ENCODE data around the gene SLC25A39. TPM values are rescaled to one million over a fixed set of nuclear protein-coding genes. Genes with fewer than 3 reads are reported as not detected.

Gene SLC25A39
- total and polyA plus RNA-seq, 8 donors = 50.7 to 155 (median 68.2) TPM

- ATAC-seq = peak; percentile 86 to 94 (median 92)
- Histone ChIP-seq H3K4me1 (no peaks in the 10 kb centered on the region), H3K27me3 (no peaks in the 10 kb centered on the region), H3K36me3 (no peaks in the 10 kb centered on the region), H3K9me3 (no peaks in the 10 kb centered on the region), H3K4me3 (peak within 1 kb of the TSS; percentile 31 to 67 (median 46)), H3K27ac (no peak within 1 kb of the TSS)
- peak; percentile 48 to 87 (median 64) for TF ChIP-seq CTCF (IDR thresholded peaks at IDR 0.05)
- intact Hi-C loops (cut with DNase I) = no loop called here
- 0 to 1% methylated on average over 24 to 63 of the region's 63 CpGs for WGBS, 2 donors
- DNase-seq = peak in 5 of 6 donors; percentile 32 to 90 (median 68)
- no peak for FAIRE-seq
These were observed 39.1 kb upstream of the SLC25A39 start, which contains the start of gene FAM171A2 for GRCh38 chr17:44363613-44364159. Gene FAM171A2, minus strand, starts transcription at chr17:44363853. Its CDS starts 139 bp downstream, at chr17:44363714.

GRCh38 chr17:44362949-44363612, 38.5 kb upstream of the SLC25A39 start:
- peak in 2 of 6 donors; percentile 35 to 75 for DNase-seq
- TF ChIP-seq CTCF (IDR thresholded peaks at IDR 0.05) = no peak
- no peak for FAIRE-seq
- ATAC-seq = peak; percentile 19 to 46 (median 42)
- Histone ChIP-seq H3K4me3 (peak overlapping the region; percentile 31 to 67 (median 46)), H3K27ac (no peak overlapping the region), H3K36me3 (no peaks in the 10 kb centered on the region), H3K27me3 (no peaks in the 10 kb centered on the region), H3K9me3 (no peaks in the 10 kb centered on the region), H3K4me1 (no peaks in the 10 kb centered on the region)
- intact Hi-C loops (cut with DNase I) = no loop called here
- WGBS, 2 donors = 2 to 3% methylated on average over 37 to 45 of the region's 45 CpGs

- no peak overlapping the region for H3K27ac ChIP-seq
- DNase-seq = peak in 1 of 6 donors; percentile 66
These were observed 37.9 kb upstream of the SLC25A39 start for GRCh38 chr17:44362459-44362948.

GRCh38 chr17:44361292-44362260, 37.0 kb upstream of the SLC25A39 start:
- TF ChIP-seq CTCF (IDR thresholded peaks at IDR 0.05) = no peak
- DNase-seq = peak in 1 of 6 donors; percentile 48
- Histone ChIP-seq H3K36me3 (no peaks in the 10 kb centered on the region), H3K9me3 (no peaks in the 10 kb centered on the region), H3K4me3 (no peak overlapping the region), H3K27me3 (no peaks in the 10 kb centered on the region), H3K27ac (no peak overlapping the region), H3K4me1 (no peaks in the 10 kb centered on the region)
- intact Hi-C loops (cut with DNase I) = no loop called here
- no peak for FAIRE-seq
- ATAC-seq = no peak
- WGBS, 2 donors = 60 to 61% methylated on average over 10 to 11 of the region's 11 CpGs

More at GRCh38 chr17:44362459-44362948, 37.9 kb upstream of the SLC25A39 start:
- ATAC-seq (no peak), FAIRE-seq (no peak)
- peak overlapping the region in 1 of 4 donors; percentile 67 for H3K4me3 ChIP-seq
- WGBS, 2 donors = 34 to 35% methylated on average over 7 to 11 of the region's 11 CpGs
- H3K9me3 ChIP-seq = no peaks in the 10 kb centered on the region
- H3K36me3 ChIP-seq = no peaks in the 10 kb centered on the region
- no peaks in the 10 kb centered on the region for H3K27me3 ChIP-seq
- intact Hi-C loops (cut with DNase I) = no loop called here
- H3K4me1 ChIP-seq = no peaks in the 10 kb centered on the region
- TF ChIP-seq CTCF (IDR thresholded peaks at IDR 0.05) = no peak
